GM06990 (cell line): Measurements from ENCODE around the gene PLTP.

Source experiments
- DNase-seq: peaks from one replicate; pipeline ENCODE4 v3.0.0-alpha.2; 2011; ENCODE audit not compliant: insufficient read length; ENCODE audit errors: extremely low read depth
- H3K27me3 ChIP-seq: replicated peaks from 2 replicates; pipeline ENCODE4 v1.6.0; 2011; ENCODE audit warnings: low read length; ENCODE audit not compliant: control insufficient read depth, insufficient read depth
- H3K36me3 ChIP-seq: 2 replicates; pipeline ENCODE4 v1.5.1; 2011; ENCODE audit warnings: low read length; ENCODE audit not compliant: control insufficient read depth, insufficient read depth
- H3K4me3 ChIP-seq: replicated peaks from 2 replicates; pipeline ENCODE4 v1.5.1; 2011; ENCODE audit warnings: low read depth, mild to moderate bottlenecking, control low read depth, low read length
- TF ChIP-seq, protein P1 (sequence below): IDR thresholded peaks from 2 replicates; pipeline ENCODE4 v1.5.1; 2011; ENCODE audit warnings: low read length, control low read depth, mild to moderate bottlenecking, inconsistent platforms; ENCODE audit not compliant: insufficient read depth, poor library complexity, severe bottlenecking

The PLTP gene

DNA sequence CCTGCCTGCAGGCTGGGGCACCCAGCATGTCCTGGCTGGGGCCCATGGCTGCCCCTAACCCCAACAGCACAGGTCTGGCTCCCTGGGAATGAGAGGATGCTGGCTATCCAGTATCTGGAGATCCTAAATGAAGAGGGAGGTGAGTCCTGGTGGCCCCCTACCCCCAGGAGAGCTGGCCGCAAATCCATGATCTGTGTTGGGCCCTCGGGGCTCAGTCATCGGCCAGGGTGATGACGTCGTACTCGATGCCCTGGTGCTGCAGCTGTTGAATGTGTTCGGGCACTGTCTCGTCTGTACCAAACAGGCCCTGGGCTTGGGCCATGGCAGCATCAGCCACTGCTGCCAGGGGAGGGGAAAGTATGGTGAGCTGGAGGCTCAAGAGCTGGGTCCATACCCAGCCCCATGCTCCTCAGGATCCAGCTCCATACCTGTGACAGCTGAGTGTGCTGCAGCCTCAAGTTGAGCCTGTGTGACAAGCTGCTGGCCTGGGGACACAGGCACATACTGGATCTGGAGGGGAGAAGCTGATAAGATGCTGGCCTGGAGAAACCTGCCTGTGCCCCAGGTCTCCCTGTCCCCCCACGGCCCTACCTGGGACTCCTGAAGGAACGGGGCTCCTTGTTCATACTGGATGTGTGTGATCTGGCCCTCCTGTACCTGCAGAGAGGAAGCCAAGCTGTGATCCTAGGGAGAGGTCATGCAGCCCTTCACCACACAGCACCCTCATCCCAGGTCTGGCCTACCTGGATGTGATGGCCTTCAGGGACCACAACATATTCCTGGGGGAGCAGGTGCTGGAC is 37.0 kb upstream of the PLTP start:
- H3K4me3 ChIP-seq: no peak overlapping the region
- H3K36me3 ChIP-seq: peaks cover 69% of the 10 kb centered on the region
- H3K27me3 ChIP-seq: no peaks in the 10 kb centered on the region
- DNase-seq: no peak
- TF ChIP-seq, protein P1, sequence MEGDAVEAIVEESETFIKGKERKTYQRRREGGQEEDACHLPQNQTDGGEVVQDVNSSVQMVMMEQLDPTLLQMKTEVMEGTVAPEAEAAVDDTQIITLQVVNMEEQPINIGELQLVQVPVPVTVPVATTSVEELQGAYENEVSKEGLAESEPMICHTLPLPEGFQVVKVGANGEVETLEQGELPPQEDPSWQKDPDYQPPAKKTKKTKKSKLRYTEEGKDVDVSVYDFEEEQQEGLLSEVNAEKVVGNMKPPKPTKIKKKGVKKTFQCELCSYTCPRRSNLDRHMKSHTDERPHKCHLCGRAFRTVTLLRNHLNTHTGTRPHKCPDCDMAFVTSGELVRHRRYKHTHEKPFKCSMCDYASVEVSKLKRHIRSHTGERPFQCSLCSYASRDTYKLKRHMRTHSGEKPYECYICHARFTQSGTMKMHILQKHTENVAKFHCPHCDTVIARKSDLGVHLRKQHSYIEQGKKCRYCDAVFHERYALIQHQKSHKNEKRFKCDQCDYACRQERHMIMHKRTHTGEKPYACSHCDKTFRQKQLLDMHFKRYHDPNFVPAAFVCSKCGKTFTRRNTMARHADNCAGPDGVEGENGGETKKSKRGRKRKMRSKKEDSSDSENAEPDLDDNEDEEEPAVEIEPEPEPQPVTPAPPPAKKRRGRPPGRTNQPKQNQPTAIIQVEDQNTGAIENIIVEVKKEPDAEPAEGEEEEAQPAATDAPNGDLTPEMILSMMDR: no peak

DNA sequence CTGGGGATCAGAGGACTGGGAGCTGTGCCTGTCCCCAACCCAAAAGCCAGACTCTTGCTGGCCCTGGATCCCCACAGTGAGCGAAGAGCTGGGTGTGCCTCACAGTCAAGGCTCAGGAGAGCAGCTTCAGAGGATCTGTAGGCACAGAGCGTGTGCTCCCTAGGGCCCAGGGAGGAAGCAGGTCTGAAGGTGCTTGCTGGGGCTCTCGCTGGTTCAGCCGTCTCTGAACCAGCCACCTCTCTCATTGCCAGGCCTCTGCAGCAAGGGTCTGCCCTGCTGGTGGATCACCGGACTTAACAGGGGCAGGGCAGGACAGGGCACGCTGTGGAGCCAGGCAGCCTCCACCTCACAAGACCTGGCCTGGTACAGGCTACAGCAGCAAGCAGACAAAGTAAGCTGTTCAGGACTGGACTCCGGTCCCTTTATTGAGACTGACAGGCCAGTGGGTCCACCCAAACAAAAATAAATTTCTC is 36.3 kb upstream of the PLTP start:
- peaks cover 66% of the 10 kb centered on the region for H3K36me3 ChIP-seq
- TF ChIP-seq, protein P1: no peak
- H3K4me3 ChIP-seq: no peak overlapping the region
- H3K27me3 ChIP-seq: no peaks in the 10 kb centered on the region
- DNase-seq: no peak

DNA sequence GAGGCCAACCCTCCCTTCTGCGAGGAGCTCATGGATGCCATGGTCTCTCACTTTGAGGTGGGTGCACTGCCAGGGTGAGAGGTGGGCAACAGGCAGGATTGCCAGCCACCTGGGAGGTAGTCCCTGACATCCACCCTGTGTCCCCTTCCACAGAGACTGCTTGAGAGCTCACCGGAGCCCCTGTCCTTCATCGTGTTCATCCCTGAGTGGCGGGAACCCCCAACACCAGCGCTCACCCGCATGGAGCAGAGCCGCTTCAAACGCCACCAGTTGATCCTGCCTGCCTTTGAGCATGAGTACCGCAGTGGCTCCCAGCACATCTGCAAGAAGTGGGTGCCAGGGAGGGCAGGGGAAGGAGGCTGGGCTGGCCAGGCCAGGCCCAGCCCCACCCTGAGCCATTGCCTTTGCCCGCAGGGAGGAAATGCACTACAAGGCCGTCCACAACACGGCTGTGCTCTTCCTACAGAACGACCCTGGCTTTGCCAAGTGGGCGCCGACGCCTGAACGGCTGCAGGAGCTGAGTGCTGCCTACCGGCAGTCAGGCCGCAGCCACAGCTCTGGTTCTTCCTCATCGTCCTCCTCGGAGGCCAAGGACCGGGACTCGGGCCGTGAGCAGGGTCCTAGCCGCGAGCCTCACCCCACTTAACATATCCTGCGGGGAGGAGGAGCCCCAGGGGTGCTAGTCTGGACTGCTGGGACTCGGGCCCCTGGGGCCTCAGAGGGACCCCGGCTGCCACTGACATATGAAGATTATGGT is 35.3 kb upstream of the PLTP start:
- H3K36me3 ChIP-seq: peaks cover 63% of the 10 kb centered on the region
- no peak for DNase-seq
- no peaks in the 10 kb centered on the region for H3K27me3 ChIP-seq
- TF ChIP-seq, protein P1: no peak
- no peak overlapping the region for H3K4me3 ChIP-seq

DNA sequence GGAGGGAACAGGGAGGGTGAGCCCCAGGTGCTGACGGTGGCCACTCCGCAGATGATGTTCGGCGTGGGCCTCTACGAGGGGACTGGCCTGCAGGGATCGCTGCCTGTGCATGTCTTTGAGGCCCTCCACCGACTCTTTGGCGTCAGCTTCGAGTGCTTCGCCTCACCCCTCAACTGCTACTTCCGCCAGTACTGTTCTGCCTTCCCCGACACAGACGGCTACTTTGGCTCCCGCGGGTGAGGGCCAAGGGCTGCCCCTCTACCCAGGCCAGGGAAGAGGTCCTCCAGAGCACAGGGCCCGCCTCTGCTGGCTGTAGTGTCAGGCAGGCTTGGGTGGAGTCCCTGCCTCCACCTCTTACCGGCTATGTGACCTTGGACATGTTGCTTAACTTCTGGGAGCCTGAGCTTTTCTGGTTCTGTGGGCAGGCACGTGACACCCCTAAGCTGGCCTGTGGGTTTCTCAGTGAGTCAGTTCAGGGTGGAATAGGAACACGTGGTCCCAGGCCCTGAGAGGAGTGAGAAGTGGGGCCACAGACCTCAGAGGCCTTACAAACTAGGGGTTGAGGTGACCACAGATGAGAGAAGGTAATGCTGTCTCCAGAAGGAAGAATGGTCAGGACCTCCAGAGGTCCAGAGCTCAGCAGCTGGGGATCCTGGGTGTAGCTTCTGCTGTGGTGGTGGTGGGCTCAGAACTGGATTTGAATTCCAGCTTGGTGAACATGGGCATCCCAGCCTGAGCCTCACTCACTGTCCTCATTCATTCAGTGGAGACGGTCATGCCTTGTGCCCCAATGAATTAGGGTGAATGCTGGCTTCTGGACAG is 34.4 kb upstream of the PLTP start:
- peaks cover 55% of the 10 kb centered on the region for H3K36me3 ChIP-seq
- no peak overlapping the region for H3K4me3 ChIP-seq
- no peak for DNase-seq
- H3K27me3 ChIP-seq: no peaks in the 10 kb centered on the region
- TF ChIP-seq, protein P1: no peak

DNA sequence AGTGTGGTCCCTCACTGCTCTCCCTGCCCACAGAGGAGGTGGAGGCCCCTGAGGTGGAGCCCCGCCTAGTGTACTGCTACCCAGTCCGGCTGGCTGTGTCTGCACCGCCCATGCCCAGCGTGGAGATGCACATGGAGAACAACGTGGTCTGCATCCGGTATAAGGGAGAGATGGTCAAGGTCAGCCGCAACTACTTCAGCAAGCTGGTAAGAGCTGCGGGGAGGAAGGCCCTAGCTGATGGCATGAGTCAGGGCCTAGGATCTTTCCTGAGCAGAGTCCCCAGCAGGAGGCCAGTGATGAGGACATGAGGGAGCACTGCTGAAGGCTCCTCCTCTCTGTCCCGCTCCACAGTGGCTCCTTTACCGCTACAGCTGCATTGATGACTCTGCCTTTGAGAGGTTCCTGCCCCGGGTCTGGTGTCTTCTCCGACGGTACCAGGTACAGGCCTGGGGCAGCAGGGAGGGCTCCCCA is 33.8 kb upstream of the PLTP start:
- peaks cover 58% of the 10 kb centered on the region for H3K36me3 ChIP-seq
- TF ChIP-seq, protein P1: no peak
- DNase-seq: no peak
- no peaks in the 10 kb centered on the region for H3K27me3 ChIP-seq
- no peak overlapping the region for H3K4me3 ChIP-seq
